IPS-18a (cell line): ENCODE data around the gene NEDD4L.
"Not testable (repeated sequence)": the region's sequence is repeated elsewhere in the genome, so short reads cannot be mapped to it uniquely, and the experiment has no call there.

Experiments
- H3K27ac ChIP-seq: one replicate; pipeline ENCODE4 v1.5.1; 2013; ENCODE audit warnings: low read length
- H3K27me3 ChIP-seq: one replicate; pipeline ENCODE4 v1.6.1; 2013; ENCODE audit warnings: mild to moderate bottlenecking, low read length; ENCODE audit not compliant: control insufficient read depth, insufficient read depth
- H3K36me3 ChIP-seq: one replicate; pipeline ENCODE4 v1.6.1; 2013; ENCODE audit warnings: low read depth, low read length; ENCODE audit not compliant: control insufficient read depth
- H3K4me1 ChIP-seq: one replicate; pipeline ENCODE4 v1.6.1; 2013; ENCODE audit warnings: low read depth, low read length; ENCODE audit not compliant: control insufficient read depth
- H3K4me3 ChIP-seq: one replicate; pipeline ENCODE4 v1.5.1; 2013; ENCODE audit warnings: low read length
- H3K9ac ChIP-seq: one replicate; pipeline ENCODE4 v1.6.1; 2013; ENCODE audit warnings: mild to moderate bottlenecking, low read length, moderate library complexity
- H3K9me3 ChIP-seq: one replicate; pipeline ENCODE4 v1.6.1; 2013; ENCODE audit warnings: low read depth, low read length; ENCODE audit not compliant: control insufficient read depth

Gene NEDD4L

GRCh38 chr18:58166278-58166844, 122.3 kb downstream of the NEDD4L start:
- H3K36me3 ChIP-seq, result no peaks in the 10 kb centered on the region
- no peak overlapping the region for H3K9ac ChIP-seq
- no peak overlapping the region for H3K4me3 ChIP-seq
- H3K4me1 ChIP-seq, result no peaks in the 10 kb centered on the region
- H3K27ac ChIP-seq, result no peak overlapping the region
- H3K27me3 ChIP-seq, result no peaks in the 10 kb centered on the region
- H3K9me3 ChIP-seq, result no peaks in the 10 kb centered on the region

DNA sequence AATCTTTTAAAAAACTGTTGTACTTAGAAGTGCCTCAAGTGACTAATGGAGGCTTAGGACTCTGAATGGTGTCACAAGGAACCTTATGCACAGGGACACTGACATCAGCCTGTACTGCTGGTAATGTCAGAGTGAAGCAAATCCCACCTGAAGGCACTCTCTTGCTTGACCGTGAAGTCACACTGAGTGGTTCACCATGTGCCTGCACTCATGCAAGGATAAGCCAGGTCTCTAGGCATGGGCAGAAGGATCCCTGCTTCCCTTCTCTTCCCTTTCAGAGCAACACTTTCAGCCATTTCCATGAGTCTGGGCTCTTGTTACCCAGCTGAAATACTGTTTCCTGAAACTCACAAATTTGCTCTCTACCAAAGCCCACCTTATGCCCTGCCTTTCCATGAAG, 123.0 kb downstream of the NEDD4L start:
- Histone ChIP-seq H3K36me3 (no peaks in the 10 kb centered on the region), H3K27me3 (no peaks in the 10 kb centered on the region), H3K27ac (no peak overlapping the region), H3K4me1 (no peaks in the 10 kb centered on the region), H3K9ac (no peak overlapping the region), H3K4me3 (no peak overlapping the region), H3K9me3 (no peaks in the 10 kb centered on the region)

DNA sequence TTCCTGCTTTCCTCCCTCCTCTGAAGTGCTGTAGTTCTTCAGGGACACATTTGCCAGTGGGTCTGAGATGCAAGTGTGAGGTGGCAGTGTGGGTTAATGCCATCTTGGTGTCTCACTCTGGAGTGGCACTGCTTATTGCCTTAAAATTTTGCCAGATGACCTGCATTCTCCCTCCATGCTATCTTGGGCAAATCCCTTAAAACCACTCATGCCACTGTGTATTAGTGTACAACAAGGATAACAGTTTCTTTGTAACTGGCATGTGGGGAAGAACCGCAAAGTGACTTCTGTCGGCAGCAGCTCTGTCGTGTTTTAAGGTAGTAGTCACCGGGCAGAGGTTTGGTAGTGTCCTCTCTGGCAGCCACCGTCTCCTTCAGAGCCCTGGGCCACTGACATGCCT, 124.2 kb downstream of the NEDD4L start:
- Histone ChIP-seq H3K9me3 (no peaks in the 10 kb centered on the region), H3K4me1 (no peaks in the 10 kb centered on the region), H3K36me3 (no peaks in the 10 kb centered on the region), H3K4me3 (no peak overlapping the region), H3K9ac (no peak overlapping the region), H3K27ac (no peak overlapping the region), H3K27me3 (no peaks in the 10 kb centered on the region)

GRCh38 chr18:58168993-58169392, 125.0 kb downstream of the NEDD4L start:
- no peak overlapping the region for H3K27ac ChIP-seq
- H3K36me3 ChIP-seq, result no peaks in the 10 kb centered on the region
- H3K4me1 ChIP-seq, result peaks cover 4% of the 10 kb centered on the region
- no peaks in the 10 kb centered on the region for H3K9me3 ChIP-seq
- no peak overlapping the region for H3K9ac ChIP-seq
- H3K4me3 ChIP-seq, result no peak overlapping the region
- H3K27me3 ChIP-seq, result no peaks in the 10 kb centered on the region

- no peak overlapping the region for H3K4me3 ChIP-seq
- peaks cover 8% of the 10 kb centered on the region for H3K4me1 ChIP-seq
- no peak overlapping the region for H3K27ac ChIP-seq
- H3K36me3 ChIP-seq, result no peaks in the 10 kb centered on the region
- no peaks in the 10 kb centered on the region for H3K9me3 ChIP-seq
- H3K9ac ChIP-seq, result no peak overlapping the region
- no peaks in the 10 kb centered on the region for H3K27me3 ChIP-seq
Observed at GRCh38 chr18:58169472-58169871, 125.4 kb downstream of the NEDD4L start.

GRCh38 chr18:58170036-58170435, 126.0 kb downstream of the NEDD4L start:
- H3K36me3 ChIP-seq, H3K9ac ChIP-seq, H3K27me3 ChIP-seq, H3K27ac ChIP-seq, H3K4me3 ChIP-seq, H3K9me3 ChIP-seq: not testable (repeated sequence)
- peaks cover 11% of the 10 kb centered on the region for H3K4me1 ChIP-seq

GRCh38 chr18:58172031-58172430, 128.0 kb downstream of the NEDD4L start:
- Histone ChIP-seq H3K27ac (no peak overlapping the region), H3K4me3 (no peak overlapping the region), H3K27me3 (no peaks in the 10 kb centered on the region), H3K9me3 (no peaks in the 10 kb centered on the region), H3K9ac (no peak overlapping the region), H3K36me3 (no peaks in the 10 kb centered on the region), H3K4me1 (peaks cover 16% of the 10 kb centered on the region)

DNA sequence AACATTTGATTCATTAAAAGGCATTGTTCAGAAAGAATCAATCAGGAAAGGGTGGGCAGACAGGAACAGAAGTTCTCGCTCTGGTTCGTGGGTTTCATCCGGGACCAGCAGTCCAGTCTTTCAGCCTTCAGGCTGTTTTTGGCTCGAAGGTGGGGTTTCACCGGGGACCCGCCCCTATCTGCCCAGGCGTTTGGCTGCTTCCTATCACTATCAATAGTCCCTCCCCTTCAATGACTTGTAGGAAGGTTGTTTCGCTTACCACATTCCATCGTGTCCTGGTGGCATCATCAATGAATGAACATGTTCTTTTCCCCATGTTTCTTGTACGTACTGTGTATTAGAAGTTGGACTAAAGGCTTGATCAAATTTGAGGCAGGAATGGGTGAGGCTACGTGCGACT, 130.3 kb downstream of the NEDD4L start:
- Histone ChIP-seq H3K4me3 (no peak overlapping the region), H3K36me3 (no peaks in the 10 kb centered on the region), H3K9ac (no peak overlapping the region), H3K9me3 (no peaks in the 10 kb centered on the region), H3K27me3 (no peaks in the 10 kb centered on the region), H3K27ac (no peak overlapping the region), H3K4me1 (peaks cover 25% of the 10 kb centered on the region)

GRCh38 chr18:58175122-58175785, 131.2 kb downstream of the NEDD4L start:
- Histone ChIP-seq H3K4me1 (peaks cover 26% of the 10 kb centered on the region), H3K27ac (no peak overlapping the region), H3K9me3 (no peaks in the 10 kb centered on the region), H3K9ac (no peak overlapping the region), H3K4me3 (no peak overlapping the region), H3K27me3 (no peaks in the 10 kb centered on the region), H3K36me3 (no peaks in the 10 kb centered on the region)

DNA sequence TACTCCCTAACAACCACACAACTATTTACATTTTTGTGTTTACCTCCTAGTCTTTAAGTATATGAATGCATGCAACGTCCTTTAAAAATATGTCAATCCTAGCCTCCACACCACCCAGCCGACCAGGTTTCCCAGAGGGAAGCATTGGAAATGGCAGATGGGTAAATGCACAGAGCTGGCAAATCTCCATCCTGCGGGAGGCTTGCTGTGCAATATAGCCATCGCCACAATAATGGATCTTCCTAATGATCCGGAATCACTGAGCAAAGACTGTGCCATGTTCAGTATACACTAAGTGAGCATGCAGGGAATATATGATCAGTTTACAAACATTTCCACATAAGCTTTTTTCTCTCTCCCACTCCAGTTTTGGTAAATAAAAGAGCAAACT, 131.8 kb downstream of the NEDD4L start:
- H3K36me3 ChIP-seq, result no peaks in the 10 kb centered on the region
- peaks cover 26% of the 10 kb centered on the region for H3K4me1 ChIP-seq
- no peak overlapping the region for H3K4me3 ChIP-seq
- H3K9me3 ChIP-seq, result no peaks in the 10 kb centered on the region
- no peak overlapping the region for H3K9ac ChIP-seq
- no peak overlapping the region for H3K27ac ChIP-seq
- no peaks in the 10 kb centered on the region for H3K27me3 ChIP-seq

DNA sequence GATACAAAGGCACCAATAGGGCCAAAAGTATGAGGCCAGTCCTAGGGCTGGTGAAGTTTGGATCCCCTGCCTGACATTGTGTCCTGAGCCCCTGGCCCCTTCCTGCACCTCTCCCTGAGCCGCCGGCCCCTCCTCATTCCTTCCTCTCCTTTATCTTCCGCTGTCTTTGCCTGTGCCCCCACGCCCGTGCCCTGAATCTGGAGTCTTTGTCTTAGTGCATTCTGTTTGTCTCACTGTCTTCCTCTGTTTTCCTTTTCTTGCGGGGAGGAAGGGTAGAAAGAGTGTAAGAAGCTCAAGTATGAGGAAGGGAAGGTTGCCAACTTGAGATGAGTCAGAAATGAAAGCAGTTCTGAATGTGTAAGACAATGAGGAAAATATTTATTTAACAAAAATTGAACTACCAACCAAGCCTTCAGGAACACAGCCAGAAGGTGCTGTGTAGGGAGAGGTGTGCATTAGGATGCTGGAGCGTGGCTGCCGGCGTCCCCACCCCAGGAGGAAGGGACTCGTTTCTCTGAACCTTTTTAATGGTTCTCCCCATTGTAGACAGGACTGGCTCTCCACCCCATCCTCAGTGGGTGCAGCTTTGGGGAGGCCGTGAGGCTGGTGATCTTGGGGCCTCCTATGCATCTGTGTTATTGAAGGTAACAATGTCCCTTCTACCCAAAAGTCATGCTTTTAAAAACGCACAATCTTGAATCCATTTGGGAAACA, 133.1 kb downstream of the NEDD4L start:
- Histone ChIP-seq H3K4me1 (peaks cover 26% of the 10 kb centered on the region), H3K27ac (no peak overlapping the region), H3K36me3 (no peaks in the 10 kb centered on the region), H3K9ac (no peak overlapping the region), H3K27me3 (no peaks in the 10 kb centered on the region), H3K9me3 (no peaks in the 10 kb centered on the region), H3K4me3 (no peak overlapping the region)
